Upper lobe of left lung (tissue), 6 donors: ENCODE results near the gene MUC5AC. TPM values are rescaled to one million over a fixed set of nuclear protein-coding genes. Genes with fewer than 3 reads are reported as not detected.

Experiments used
- ATAC-seq, 2 donors: fragments of 200-7000 bp; cut with Tn5 transposase; one replicate each; pipeline ENCODE4 v1.9.1; 2022; ENCODE audit warnings: mild to moderate bottlenecking in 2 of 2, moderate library complexity in 2 of 2; ENCODE audit not compliant: low FRiP score in 2 of 2
- DNase-seq, 2 donors: peaks; one replicate each; pipeline ENCODE4 v3.0.0-alpha.2; 2019 to 2020
- H3K27ac ChIP-seq, 4 donors: fragments of 200-600 bp; sonication (generic); one replicate each; pipeline ENCODE4 v1.5.1; 2016 to 2019
- H3K27me3 ChIP-seq, 4 donors: fragments of 200-600 bp; sonication (generic); one replicate each; pipeline ENCODE4 v1.5.1; 2017 to 2019
- H3K36me3 ChIP-seq, 4 donors: fragments of 200-600 bp; sonication (generic); one replicate each; pipeline ENCODE4 v1.5.1; 2016 to 2019
- H3K4me1 ChIP-seq, 4 donors: fragments of 200-600 bp; sonication (generic); one replicate each; pipeline ENCODE4 v1.5.1; 2018 to 2019
- H3K4me3 ChIP-seq, 4 donors: fragments of 200-600 bp; sonication (generic); one replicate each; pipeline ENCODE4 v1.5.1; 2017 to 2019; ENCODE audit warnings: mild to moderate bottlenecking in 2 of 4, moderate library complexity in 1 of 4
- H3K9me3 ChIP-seq, 4 donors: fragments of 200-600 bp; sonication (generic); one replicate each; pipeline ENCODE4 v1.5.1; 2018 to 2019
- CTCF ChIP-seq, 6 experiments: fragments of 450-650 bp in 4 of 6; fragments of 200-600 bp in 2 of 6; sonication (generic) in 2 of 6; IDR thresholded peaks; one replicate each; pipeline ENCODE4 v1.5.1; 2016 to 2019; ENCODE audit warnings: antibody characterized with exemption in 6 of 6
- EP300 ChIP-seq, 4 donors: sonication (generic); formaldehyde crosslinking; IDR thresholded peaks; one replicate each; pipeline ENCODE4 v1.5.1; 2017; ENCODE audit warnings: antibody characterized with exemption in 4 of 4, control low read depth in 2 of 4
- POLR2A ChIP-seq, 4 donors: fragments of 450-650 bp; IDR thresholded peaks; one replicate each; pipeline ENCODE4 v1.5.1; 2016 to 2017; ENCODE audit warnings: antibody characterized with exemption in 4 of 4, mild to moderate bottlenecking in 2 of 4
- POLR2AphosphoS5 ChIP-seq, 2 donors: sonication (generic); formaldehyde crosslinking; IDR thresholded peaks; one replicate each; pipeline ENCODE4 v1.5.1; 2017; ENCODE audit warnings: antibody characterized with exemption in 2 of 2
- WGBS, 2 donors: methylation state at CpG; one replicate each; pipeline ENCODE4 v1.1.5; 2017 to 2018; 5-methylcytosine and 5-hydroxymethylcytosine counted together
- total RNA-seq, 6 donors: library from RNA; depleted of rRNA in 4 of 6; stranded (reverse); fragments of >200 nt in 4 of 6; gene quantifications; one replicate each; pipeline versions ENCODE4 v1.1.0 to v1.2.1, GENCODE V29; 2016 to 2021
- donor health status: DM: no; HTN: no; CAD: no; lungs with moderate emphysema.
- donor health status: DM: no; HTN: yes; CAD: no; lungs with severe emphysema.

Gene MUC5AC
- total RNA-seq, 6 donors from 2014 or later = under 0.01 to 7.3 (median 0.78) TPM; not detected in 1

DNA sequence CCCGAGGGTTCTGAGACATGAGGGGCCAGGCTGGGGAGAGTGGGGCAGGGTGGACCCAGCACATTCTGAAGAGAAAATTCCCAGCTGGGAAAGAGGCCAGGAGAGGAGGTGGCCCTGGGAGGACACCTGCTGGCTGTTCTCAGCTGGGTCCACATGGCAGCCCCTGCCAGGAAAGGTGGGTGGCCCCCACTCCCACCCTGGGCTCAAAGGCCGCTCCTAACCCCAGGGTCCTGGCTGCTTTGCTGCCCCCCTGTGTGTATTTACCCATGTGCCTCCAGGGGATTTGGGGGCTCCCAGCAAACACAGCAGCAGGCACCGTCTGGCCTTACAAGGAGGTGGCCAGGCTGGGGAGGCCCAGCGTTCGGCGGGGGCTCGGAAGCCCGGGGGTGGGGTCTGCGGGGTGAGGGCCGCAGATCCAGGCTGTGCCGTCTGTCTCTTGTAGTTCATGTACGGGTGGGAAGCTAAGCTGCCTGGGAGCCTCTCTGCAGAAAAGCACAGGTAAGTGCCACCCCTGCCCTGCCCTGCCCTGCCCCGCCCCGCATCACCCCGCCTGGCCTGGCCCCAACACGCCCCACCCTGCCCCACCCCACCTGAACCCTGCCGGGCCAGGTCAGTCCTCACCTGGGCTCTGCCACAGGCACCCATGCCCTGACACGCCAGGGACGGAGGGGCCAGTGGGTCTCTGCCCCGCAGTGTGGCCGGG is 75.7 kb downstream of the MUC5AC start:
- H3K27ac ChIP-seq = no peak overlapping the region
- no peak for ATAC-seq

DNA sequence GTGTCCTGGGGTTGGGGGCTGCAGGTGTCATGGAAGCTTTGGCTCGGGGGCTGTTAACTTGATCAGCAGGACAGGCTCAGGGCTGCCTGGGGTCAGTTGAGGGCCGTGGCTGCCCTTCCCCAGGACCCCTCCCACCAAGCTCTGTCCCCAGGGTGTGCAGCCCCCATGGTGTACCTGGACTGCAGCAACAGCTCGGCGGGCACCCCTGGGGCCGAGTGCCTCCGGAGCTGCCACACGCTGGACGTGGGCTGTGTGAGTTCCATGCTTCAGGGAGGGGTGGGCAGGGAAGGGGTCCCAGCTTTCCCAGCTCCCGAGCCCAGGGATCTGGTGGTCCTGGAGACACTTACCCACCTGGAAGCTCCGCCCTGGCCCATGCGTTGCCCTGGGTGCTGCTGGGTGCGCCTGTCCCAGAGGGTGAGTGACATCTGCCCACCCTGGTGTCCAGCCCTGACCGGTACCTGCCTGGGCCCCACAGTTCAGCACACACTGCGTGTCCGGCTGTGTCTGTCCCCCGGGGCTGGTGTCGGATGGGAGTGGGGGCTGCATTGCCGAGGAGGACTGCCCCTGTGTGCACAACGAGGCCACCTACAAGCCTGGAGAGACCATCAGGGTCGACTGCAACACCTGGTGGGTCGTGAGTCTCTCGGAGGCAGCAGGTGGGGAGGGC is 76.4 kb downstream of the MUC5AC start:
- WGBS, 2 donors = 69% methylated on average over 12 of the region's 22 CpGs; no CpG with 5 or more reads in 1 of the 2 donors
- Histone ChIP-seq H3K9me3 (no peaks in the 10 kb centered on the region), H3K36me3 (no peaks in the 10 kb centered on the region), H3K4me1 (no peaks in the 10 kb centered on the region), H3K27ac (no peak overlapping the region), H3K4me3 (no peak overlapping the region), H3K27me3 (no peaks in the 10 kb centered on the region)
- no peak for TF ChIP-seq CTCF (IDR thresholded peaks at IDR 0.05)
- peak in 1 of 2 donors; percentile 72 for DNase-seq
- ATAC-seq = no peak

More for the DNA sequence above, 75.7 kb downstream of the MUC5AC start:
- 82% methylated on average over 8 of the region's 21 CpGs; no CpG with 5 or more reads in 1 of the 2 donors for WGBS, 2 donors
- Histone ChIP-seq H3K9me3 (no peaks in the 10 kb centered on the region), H3K4me3 (no peak overlapping the region), H3K36me3 (no peaks in the 10 kb centered on the region), H3K27me3 (no peaks in the 10 kb centered on the region), H3K4me1 (no peaks in the 10 kb centered on the region)
- peak in 1 of 2 donors; percentile 52 for DNase-seq
- TF ChIP-seq EP300 (IDR thresholded peaks at IDR 0.05) = no peak
- TF ChIP-seq POLR2AphosphoS5 (IDR thresholded peaks at IDR 0.05) = no peak
- no peak for TF ChIP-seq POLR2A (IDR thresholded peaks at IDR 0.05)
- no peak for TF ChIP-seq CTCF (IDR thresholded peaks at IDR 0.05)

DNA sequence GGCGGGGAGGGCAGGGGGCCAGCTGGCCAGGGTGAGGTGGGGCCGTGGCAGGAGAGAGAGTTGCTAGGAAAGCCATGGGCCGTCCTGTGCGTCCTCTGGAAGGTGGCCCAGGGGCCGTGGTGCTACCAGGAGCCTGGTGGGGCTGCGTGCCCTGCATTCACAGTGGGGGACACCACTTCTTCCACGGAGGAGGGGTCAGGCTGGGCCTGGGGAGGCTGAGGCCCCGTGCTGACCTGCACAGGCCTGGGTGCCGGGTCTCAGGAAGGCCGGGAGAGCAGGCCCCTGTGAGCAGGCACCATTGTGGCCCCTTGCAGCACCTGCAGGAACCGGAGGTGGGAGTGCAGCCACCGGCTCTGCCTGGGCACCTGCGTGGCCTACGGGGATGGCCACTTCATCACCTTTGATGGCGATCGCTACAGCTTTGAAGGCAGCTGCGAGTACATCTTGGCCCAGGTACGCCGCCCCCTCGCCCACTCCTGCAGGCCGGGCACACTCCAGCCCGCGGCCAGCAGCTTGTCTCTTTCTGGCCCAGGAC is 77.1 kb downstream of the MUC5AC start:
- Histone ChIP-seq H3K27ac (no peak overlapping the region), H3K9me3 (no peaks in the 10 kb centered on the region), H3K4me3 (no peak overlapping the region), H3K27me3 (no peaks in the 10 kb centered on the region), H3K36me3 (no peaks in the 10 kb centered on the region), H3K4me1 (no peaks in the 10 kb centered on the region)
- ATAC-seq = no peak
- TF ChIP-seq POLR2AphosphoS5 (IDR thresholded peaks at IDR 0.05) (no peak), EP300 (IDR thresholded peaks at IDR 0.05) (no peak), CTCF (IDR thresholded peaks at IDR 0.05) (no peak), POLR2A (IDR thresholded peaks at IDR 0.05) (no peak)
- DNase-seq = peak in 1 of 2 donors; percentile 78
- WGBS, 2 donors = 87 to 98% methylated on average over 12 to 22 of the region's 23 CpGs

- DNase-seq = no peak
Measured at GRCh38 chr11:1235306-1235900, 77.7 kb downstream of the MUC5AC start.

More at GRCh38 chr11:1235306-1235900, 77.7 kb downstream of the MUC5AC start:
- H3K4me1 ChIP-seq = no peaks in the 10 kb centered on the region
- WGBS, 2 donors = 81 to 82% methylated on average over 12 to 23 of the region's 23 CpGs
- no peak overlapping the region for H3K27ac ChIP-seq
- H3K9me3 ChIP-seq = no peaks in the 10 kb centered on the region
- no peaks in the 10 kb centered on the region for H3K36me3 ChIP-seq
- no peak for TF ChIP-seq POLR2A (IDR thresholded peaks at IDR 0.05)
- no peak for TF ChIP-seq CTCF (IDR thresholded peaks at IDR 0.05)
- TF ChIP-seq POLR2AphosphoS5 (IDR thresholded peaks at IDR 0.05) = no peak
- no peak for TF ChIP-seq EP300 (IDR thresholded peaks at IDR 0.05)
- H3K27me3 ChIP-seq = no peaks in the 10 kb centered on the region
- ATAC-seq = no peak
- H3K4me3 ChIP-seq = no peak overlapping the region
